Activated T-cell treated with anti-CD3 and anti-CD28 coated beads, Interleukin-2, amount 50 U/mL, for 72 hours (primary cell): ENCODE data around the gene GREB1. TPM values are rescaled to one million over a fixed set of nuclear protein-coding genes. Genes with fewer than 3 reads are reported as not detected.
A peak's percentile ranks its signal among the peaks of the same experiment; 100 is the strongest.

Source experiments
- ATAC-seq, 2 donors: fragments of 150-1000 bp; cut with Tn5 transposase; replicated peaks in 1 of 2; 2 replicates each; pipeline ENCODE4 v1.10.0; 2021; ENCODE audit warnings: moderate library complexity in 2 of 2, mild to moderate bottlenecking in 1 of 2
- DNase-seq, 2 donors: peaks; one replicate each; pipeline ENCODE4 v3.0.0; 2021 to 2022; ENCODE audit warnings: mixed read lengths in 1 of 2
- H3K27ac Mint-ChIP-seq: one replicate; pipeline ENCODE4 v1.8.0; 2022; ENCODE audit warnings: mild to moderate bottlenecking, moderate library complexity, mixed read lengths
- H3K27me3 Mint-ChIP-seq: one replicate; pipeline ENCODE4 v1.8.0; 2022; ENCODE audit warnings: low read depth, mixed read lengths
- H3K36me3 Mint-ChIP-seq, 2 donors: one replicate each; pipeline ENCODE4 v1.8.0; 2022; ENCODE audit warnings: mixed read lengths in 2 of 2, mild to moderate bottlenecking in 1 of 2; ENCODE audit not compliant: insufficient read depth in 2 of 2
- H3K4me1 Mint-ChIP-seq: one replicate; pipeline ENCODE4 v1.8.0; 2022; ENCODE audit warnings: low read depth, mixed read lengths
- H3K4me3 Mint-ChIP-seq, 2 donors: one replicate each; pipeline ENCODE4 v1.8.0; 2022; ENCODE audit warnings: mild to moderate bottlenecking in 2 of 2, mixed read lengths in 2 of 2, moderate library complexity in 2 of 2
- H3K9me3 Mint-ChIP-seq, 2 donors: one replicate each; pipeline ENCODE4 v1.8.0; 2022; ENCODE audit warnings: mixed read lengths in 2 of 2
- total RNA-seq, 2 donors: library from RNA; stranded (reverse); gene quantifications; one replicate each; pipeline ENCODE4 v1.2.3, GENCODE V29; 2022

The GREB1 gene
- total RNA-seq, 2 donors from 2014 or later, result 2.2 to 2.4 TPM

GRCh38 chr2:11515490-11515981 lies 18.3 kb upstream of the GREB1 start:
- DNase-seq (no peak), ATAC-seq (no peak)
- Mint-ChIP-seq H3K36me3 (peaks cover 0 to under 1% of the 10 kb centered on the region in 2 donors), H3K27me3 (peaks cover 22% of the 10 kb centered on the region), H3K27ac (no peak overlapping the region), H3K4me1 (no peaks in the 10 kb centered on the region), H3K4me3 (no peak overlapping the region), H3K9me3 (peaks cover 2 to 3% of the 10 kb centered on the region in 2 donors)

- Mint-ChIP-seq H3K9me3 (peaks cover 3 to 4% of the 10 kb centered on the region in 2 donors), H3K4me1 (no peaks in the 10 kb centered on the region), H3K36me3 (peaks cover 0 to 2% of the 10 kb centered on the region in 2 donors), H3K27me3 (peaks cover 22% of the 10 kb centered on the region), H3K27ac (no peak overlapping the region), H3K4me3 (no peak overlapping the region)
- DNase-seq, result no peak
- no peak for ATAC-seq
Observed at GRCh38 chr2:11516984-11517648, 16.7 kb upstream of the GREB1 start.

GRCh38 chr2:11517906-11518305 lies 15.9 kb upstream of the GREB1 start:
- H3K4me1 Mint-ChIP-seq, result no peaks in the 10 kb centered on the region
- DNase-seq, result no peak
- ATAC-seq, result no peak
- H3K4me3 Mint-ChIP-seq, result no peak overlapping the region
- H3K36me3 Mint-ChIP-seq, result peaks cover 0 to 2% of the 10 kb centered on the region in 2 donors
- H3K9me3 Mint-ChIP-seq, result peaks cover 4 to 5% of the 10 kb centered on the region in 2 donors
- peaks cover 22% of the 10 kb centered on the region for H3K27me3 Mint-ChIP-seq
- H3K27ac Mint-ChIP-seq, result no peak overlapping the region

GRCh38 chr2:11520092-11520693 lies 13.7 kb upstream of the GREB1 start:
- H3K27me3 Mint-ChIP-seq, result peaks cover 14% of the 10 kb centered on the region
- ATAC-seq (no peak), DNase-seq (no peak)
- H3K9me3 Mint-ChIP-seq, result peaks cover 4 to 5% of the 10 kb centered on the region in 2 donors
- H3K27ac Mint-ChIP-seq, result no peak overlapping the region
- no peaks in the 10 kb centered on the region for H3K4me1 Mint-ChIP-seq
- peaks cover 0 to 2% of the 10 kb centered on the region in 2 donors for H3K36me3 Mint-ChIP-seq
- H3K4me3 Mint-ChIP-seq, result no peak overlapping the region

- Mint-ChIP-seq H3K27ac (no peak overlapping the region), H3K4me1 (no peaks in the 10 kb centered on the region), H3K9me3 (peaks cover 4 to 5% of the 10 kb centered on the region in 2 donors), H3K27me3 (peaks cover 6% of the 10 kb centered on the region), H3K36me3 (peaks cover 0 to 2% of the 10 kb centered on the region in 2 donors), H3K4me3 (no peak overlapping the region)
- ATAC-seq (no peak), DNase-seq (no peak)
Observed at GRCh38 chr2:11521775-11522174, 12.1 kb upstream of the GREB1 start.

GRCh38 chr2:11524470-11524869 lies 9.4 kb upstream of the GREB1 start:
- no peak overlapping the region for H3K4me3 Mint-ChIP-seq
- DNase-seq (no peak), ATAC-seq (no peak)
- peaks cover 31% of the 10 kb centered on the region for H3K27me3 Mint-ChIP-seq
- H3K36me3 Mint-ChIP-seq, result peaks cover 0 to 2% of the 10 kb centered on the region in 2 donors
- H3K4me1 Mint-ChIP-seq, result no peaks in the 10 kb centered on the region
- no peak overlapping the region for H3K27ac Mint-ChIP-seq
- peaks cover 4 to 5% of the 10 kb centered on the region in 2 donors for H3K9me3 Mint-ChIP-seq

GRCh38 chr2:11525762-11526161 lies 8.1 kb upstream of the GREB1 start:
- H3K9me3 Mint-ChIP-seq, result peaks cover 0 to 1% of the 10 kb centered on the region in 2 donors
- H3K4me3 Mint-ChIP-seq, result no peak overlapping the region
- H3K36me3 Mint-ChIP-seq, result no peaks in the 10 kb centered on the region
- H3K27ac Mint-ChIP-seq, result no peak overlapping the region
- ATAC-seq (no peak), DNase-seq (no peak)
- H3K27me3 Mint-ChIP-seq, result peaks cover 31% of the 10 kb centered on the region
- H3K4me1 Mint-ChIP-seq, result no peaks in the 10 kb centered on the region

GRCh38 chr2:11527001-11527400 lies 6.8 kb upstream of the GREB1 start:
- Mint-ChIP-seq H3K36me3 (no peaks in the 10 kb centered on the region), H3K9me3 (peaks cover 0 to 1% of the 10 kb centered on the region in 2 donors), H3K4me3 (no peak overlapping the region), H3K4me1 (no peaks in the 10 kb centered on the region), H3K27ac (no peak overlapping the region), H3K27me3 (peaks cover 35% of the 10 kb centered on the region)
- DNase-seq (no peak), ATAC-seq (no peak)

GRCh38 chr2:11528228-11528627 lies 5.6 kb upstream of the GREB1 start:
- Mint-ChIP-seq H3K27me3 (peaks cover 47% of the 10 kb centered on the region), H3K9me3 (no peaks in the 10 kb centered on the region), H3K27ac (no peak overlapping the region), H3K4me3 (no peak overlapping the region), H3K36me3 (no peaks in the 10 kb centered on the region), H3K4me1 (no peaks in the 10 kb centered on the region)
- DNase-seq, result no peak
- ATAC-seq, result no peak

GRCh38 chr2:11530864-11531465 lies 2.9 kb upstream of the GREB1 start:
- H3K36me3 Mint-ChIP-seq, result no peaks in the 10 kb centered on the region
- ATAC-seq (no peak), DNase-seq (no peak)
- no peak overlapping the region for H3K27ac Mint-ChIP-seq
- H3K4me1 Mint-ChIP-seq, result no peaks in the 10 kb centered on the region
- peaks cover 57% of the 10 kb centered on the region for H3K27me3 Mint-ChIP-seq
- H3K4me3 Mint-ChIP-seq, result no peak overlapping the region
- no peaks in the 10 kb centered on the region for H3K9me3 Mint-ChIP-seq

- no peaks in the 10 kb centered on the region for H3K4me1 Mint-ChIP-seq
- ATAC-seq, result peak in 1 of 2 donors; percentile 39
Observed at GRCh38 chr2:11532416-11533055, 1.3 kb upstream of the GREB1 start.

GRCh38 chr2:11534071-11534745 lies 363 bp downstream of the GREB1 start:
- no peaks in the 10 kb centered on the region for H3K4me1 Mint-ChIP-seq
- H3K9me3 Mint-ChIP-seq, result no peaks in the 10 kb centered on the region
- no peak overlapping the region for H3K4me3 Mint-ChIP-seq
- H3K27me3 Mint-ChIP-seq, result peaks cover 47% of the 10 kb centered on the region
- H3K27ac Mint-ChIP-seq, result no peak overlapping the region
- ATAC-seq, result no peak
- DNase-seq, result no peak
- no peaks in the 10 kb centered on the region for H3K36me3 Mint-ChIP-seq

More at GRCh38 chr2:11532416-11533055, 1.3 kb upstream of the GREB1 start:
- no peak for DNase-seq
- Mint-ChIP-seq H3K36me3 (no peaks in the 10 kb centered on the region), H3K4me3 (no peak overlapping the region), H3K27me3 (peaks cover 55% of the 10 kb centered on the region), H3K9me3 (no peaks in the 10 kb centered on the region), H3K27ac (no peak overlapping the region)
